ES-I3 (cell line): ENCODE data around the gene SELENOP.

Source experiments
- H3K36me3 ChIP-seq: 2 replicates; pipeline ENCODE4 v1.6.1; 2013; ENCODE audit warnings: mild to moderate bottlenecking, low read length, control low read depth, moderate library complexity; ENCODE audit not compliant: insufficient read depth
- H3K4me1 ChIP-seq: 2 replicates; pipeline ENCODE4 v1.6.1; 2013; ENCODE audit warnings: mild to moderate bottlenecking, control low read depth, low read length; ENCODE audit not compliant: insufficient read depth
- H3K9ac ChIP-seq: 2 replicates; pipeline ENCODE4 v1.6.1; 2013; ENCODE audit warnings: low read depth, mild to moderate bottlenecking, low read length, moderate library complexity
- H3K9me3 ChIP-seq: 2 replicates; pipeline ENCODE4 v1.6.1; 2013; ENCODE audit warnings: mild to moderate bottlenecking, low read length, moderate library complexity; ENCODE audit not compliant: control insufficient read depth, insufficient read depth

Gene SELENOP

GRCh38 chr5:42812620-42813019, 928 bp upstream of the SELENOP start:
- Histone ChIP-seq H3K9ac (no peak overlapping the region), H3K4me1 (peaks cover 14% of the 10 kb centered on the region), H3K36me3 (no peaks in the 10 kb centered on the region), H3K9me3 (no peaks in the 10 kb centered on the region)

GRCh38 chr5:42810834-42811590, 680 bp downstream of the SELENOP start:
- H3K9me3 ChIP-seq: no peaks in the 10 kb centered on the region
- H3K9ac ChIP-seq: no peak overlapping the region
- no peaks in the 10 kb centered on the region for H3K36me3 ChIP-seq
- peaks cover 14% of the 10 kb centered on the region for H3K4me1 ChIP-seq

GRCh38 chr5:42808888-42809611, 2.6 kb downstream of the SELENOP start:
- no peak overlapping the region for H3K9ac ChIP-seq
- H3K36me3 ChIP-seq: no peaks in the 10 kb centered on the region; the same call in 1 of the 2 replicates
- H3K4me1 ChIP-seq: peaks cover 14% of the 10 kb centered on the region
- no peaks in the 10 kb centered on the region for H3K9me3 ChIP-seq

GRCh38 chr5:42807722-42808447, 3.8 kb downstream of the SELENOP start:
- Histone ChIP-seq H3K9ac (no peak overlapping the region), H3K4me1 (peaks cover 7% of the 10 kb centered on the region; the same call in 1 of the 2 replicates), H3K9me3 (no peaks in the 10 kb centered on the region), H3K36me3 (no peaks in the 10 kb centered on the region; the same call in 1 of the 2 replicates)

GRCh38 chr5:42806701-42807262, 4.9 kb downstream of the SELENOP start:
- Histone ChIP-seq H3K36me3 (no peaks in the 10 kb centered on the region; the same call in 1 of the 2 replicates), H3K9me3 (no peaks in the 10 kb centered on the region), H3K4me1 (no peaks in the 10 kb centered on the region), H3K9ac (no peak overlapping the region)

- Histone ChIP-seq H3K9ac (no peak overlapping the region), H3K36me3 (no peaks in the 10 kb centered on the region; the same call in 1 of the 2 replicates), H3K9me3 (no peaks in the 10 kb centered on the region), H3K4me1 (no peaks in the 10 kb centered on the region)
Observed at GRCh38 chr5:42806004-42806700, 5.5 kb downstream of the SELENOP start.

GRCh38 chr5:42804717-42805339, 6.9 kb downstream of the SELENOP start:
- Histone ChIP-seq H3K36me3 (no peaks in the 10 kb centered on the region; the same call in 1 of the 2 replicates), H3K9ac (no peak overlapping the region), H3K9me3 (no peaks in the 10 kb centered on the region), H3K4me1 (no peaks in the 10 kb centered on the region)

- Histone ChIP-seq H3K9me3 (peaks cover 4% of the 10 kb centered on the region; the same call in 1 of the 2 replicates), H3K9ac (no peak overlapping the region), H3K36me3 (peaks cover 2% of the 10 kb centered on the region), H3K4me1 (no peaks in the 10 kb centered on the region)
Observed at GRCh38 chr5:42801516-42802166, 10.1 kb downstream of the SELENOP start.

- Histone ChIP-seq H3K9ac (no peak overlapping the region), H3K9me3 (peaks cover 4% of the 10 kb centered on the region; the same call in 1 of the 2 replicates), H3K4me1 (no peaks in the 10 kb centered on the region), H3K36me3 (peaks cover 2% of the 10 kb centered on the region)
Observed at GRCh38 chr5:42800748-42801330, 10.9 kb downstream of the SELENOP start.

- H3K9me3 ChIP-seq: peaks cover 7% of the 10 kb centered on the region; the same call in 1 of the 2 replicates
- H3K9ac ChIP-seq: no peak overlapping the region
- no peaks in the 10 kb centered on the region for H3K4me1 ChIP-seq
- peaks cover 2% of the 10 kb centered on the region; the same call in 1 of the 2 replicates for H3K36me3 ChIP-seq
Observed at GRCh38 chr5:42799668-42800114, 12.0 kb downstream of the SELENOP start.

GRCh38 chr5:42799241-42799608, 12.5 kb downstream of the SELENOP start:
- H3K9ac ChIP-seq: no peak overlapping the region
- no peaks in the 10 kb centered on the region for H3K4me1 ChIP-seq
- H3K36me3 ChIP-seq: peaks cover 2% of the 10 kb centered on the region; the same call in 1 of the 2 replicates

GRCh38 chr5:42798284-42799240, 13.1 kb downstream of the SELENOP start:
- Histone ChIP-seq H3K4me1 (no peaks in the 10 kb centered on the region), H3K9ac (no peak overlapping the region), H3K9me3 (peaks cover 7% of the 10 kb centered on the region; the same call in 1 of the 2 replicates), H3K36me3 (peaks cover 2% of the 10 kb centered on the region; the same call in 1 of the 2 replicates)

More at GRCh38 chr5:42799241-42799608, 12.5 kb downstream of the SELENOP start:
- H3K9me3 ChIP-seq: peaks cover 7% of the 10 kb centered on the region; the same call in 1 of the 2 replicates
